MCF 10A (cell line): ENCODE data around the gene TNNC1. TPM values are rescaled to one million over a fixed set of nuclear protein-coding genes. Genes with fewer than 3 reads are reported as not detected.

ENCODE experiments used
- BruUV-seq: library from RNA; stranded (reverse); fragments of 400-500 nt; replicated peaks from 2 replicates; lab custom pipeline; 2021; lab: Mats Ljungman, UMichigan
- CTCF ChIA-PET: fragments of 300-600 bp; sonication (Branson Sonifier 250); formaldehyde crosslinking; extraction: SDS; loops from one replicate; lab custom pipeline; 2021; ENCODE audit warnings: antibody characterized with exemption, inconsistent platforms; lab: Yijun Ruan, JAX
- POLR2A ChIA-PET: fragments of 300-600, 350-650 bp; sonication (Branson Sonifier 250); formaldehyde crosslinking; extraction: SDS; loops from one replicate; lab custom pipeline; 2020; ENCODE audit warnings: antibody characterized with exemption, inconsistent platforms; lab: Yijun Ruan, JAX
- DNase-seq: peaks from one replicate; pipeline ENCODE4 v3.0.0-alpha.2; 2018; ENCODE audit not compliant: unreplicated experiment
- H3K27ac Mint-ChIP-seq: one replicate; pipeline ENCODE4 v1.8.0; 2022; ENCODE audit warnings: mild to moderate bottlenecking, low read depth, mixed read lengths; ENCODE audit not compliant: unreplicated experiment
- H3K27me3 Mint-ChIP-seq: one replicate; pipeline ENCODE4 v1.8.0; 2022; ENCODE audit warnings: mixed read lengths; ENCODE audit not compliant: insufficient read depth, unreplicated experiment
- H3K36me3 Mint-ChIP-seq: one replicate; pipeline ENCODE4 v1.8.0; 2022; ENCODE audit warnings: mild to moderate bottlenecking, moderate library complexity, mixed read lengths; ENCODE audit not compliant: insufficient read depth, unreplicated experiment
- H3K4me1 Mint-ChIP-seq: one replicate; pipeline ENCODE4 v1.8.0; 2022; ENCODE audit warnings: mixed read lengths; ENCODE audit not compliant: insufficient read depth, unreplicated experiment
- H3K4me3 Mint-ChIP-seq: one replicate; pipeline ENCODE4 v1.8.0; 2022; ENCODE audit warnings: mild to moderate bottlenecking, moderate library complexity, mixed read lengths; ENCODE audit not compliant: unreplicated experiment
- H3K9me3 Mint-ChIP-seq: one replicate; pipeline ENCODE4 v1.8.0; 2022; ENCODE audit warnings: mixed read lengths; ENCODE audit not compliant: unreplicated experiment
- intact Hi-C: fragments of 100-400 bp; cut with micrococcal nuclease; formaldehyde crosslinking; loops from 2 replicates; pipeline ENCODE4 v1.14.1; 2022
- total RNA-seq: library from RNA; stranded (reverse); gene quantifications from 2 replicates; pipeline ENCODE4 v1.2.3, GENCODE V29; 2022
- TF ChIP-seq, protein P1 (sequence below): fragments of 200-600 bp; IDR thresholded peaks from one replicate; pipeline ENCODE4 v1.8.0; 2022; ENCODE audit warnings: antibody characterized with exemption, mild to moderate bottlenecking; ENCODE audit not compliant: unreplicated experiment

Gene TNNC1
- total RNA-seq, 1 experiment from 2014 or later, result 0.61 TPM

DNA sequence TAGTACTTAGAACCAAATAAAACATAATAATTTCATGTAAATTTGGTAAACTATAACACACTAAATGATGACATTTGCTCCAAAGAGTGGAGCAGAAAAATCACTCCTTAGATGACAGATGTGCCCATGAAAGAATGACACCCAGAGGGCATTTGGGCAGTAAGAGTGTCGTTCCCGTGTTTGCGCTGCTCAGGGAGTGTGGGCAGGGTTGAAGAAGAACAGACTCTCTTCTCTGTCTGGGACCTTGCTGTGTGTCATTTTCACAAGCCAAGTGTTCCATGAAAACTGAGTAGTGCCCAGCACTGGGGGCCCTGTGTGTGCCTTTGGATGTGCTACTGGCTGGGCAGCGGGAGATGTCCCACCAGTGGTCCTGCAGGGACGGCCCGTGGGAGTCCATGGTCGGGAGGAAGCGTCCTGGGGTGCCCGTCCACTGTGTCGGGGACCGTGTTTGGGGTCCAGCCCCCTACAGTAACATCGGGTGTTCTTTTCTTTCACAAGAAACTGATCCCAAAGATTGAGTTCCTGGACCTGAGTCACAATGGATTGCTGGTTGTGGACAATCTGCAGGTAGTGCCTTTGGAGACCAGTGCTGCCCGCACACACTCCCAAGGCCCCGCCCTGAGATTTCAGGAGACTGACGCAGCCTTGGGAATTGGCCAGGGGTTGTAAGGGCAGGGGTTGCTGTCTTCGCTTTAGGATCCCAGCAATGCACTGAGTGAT is 23.4 kb upstream of the TNNC1 start:
- no peaks in the 10 kb centered on the region for H3K4me1 Mint-ChIP-seq
- DNase-seq, result no peak
- CTCF ChIA-PET, result no interaction called here
- peaks cover 68% of the 10 kb centered on the region for H3K36me3 Mint-ChIP-seq
- intact Hi-C loops, result loop anchor here (10.0 kb wide), 1 partner anchor 58 kb away; the partner anchor contains the start of genes NT5DC2 and UQCC5
- no peaks in the 10 kb centered on the region for H3K9me3 Mint-ChIP-seq
- no peak overlapping the region for H3K4me3 Mint-ChIP-seq
- no peaks in the 10 kb centered on the region for H3K27me3 Mint-ChIP-seq
- TF ChIP-seq, protein P1, sequence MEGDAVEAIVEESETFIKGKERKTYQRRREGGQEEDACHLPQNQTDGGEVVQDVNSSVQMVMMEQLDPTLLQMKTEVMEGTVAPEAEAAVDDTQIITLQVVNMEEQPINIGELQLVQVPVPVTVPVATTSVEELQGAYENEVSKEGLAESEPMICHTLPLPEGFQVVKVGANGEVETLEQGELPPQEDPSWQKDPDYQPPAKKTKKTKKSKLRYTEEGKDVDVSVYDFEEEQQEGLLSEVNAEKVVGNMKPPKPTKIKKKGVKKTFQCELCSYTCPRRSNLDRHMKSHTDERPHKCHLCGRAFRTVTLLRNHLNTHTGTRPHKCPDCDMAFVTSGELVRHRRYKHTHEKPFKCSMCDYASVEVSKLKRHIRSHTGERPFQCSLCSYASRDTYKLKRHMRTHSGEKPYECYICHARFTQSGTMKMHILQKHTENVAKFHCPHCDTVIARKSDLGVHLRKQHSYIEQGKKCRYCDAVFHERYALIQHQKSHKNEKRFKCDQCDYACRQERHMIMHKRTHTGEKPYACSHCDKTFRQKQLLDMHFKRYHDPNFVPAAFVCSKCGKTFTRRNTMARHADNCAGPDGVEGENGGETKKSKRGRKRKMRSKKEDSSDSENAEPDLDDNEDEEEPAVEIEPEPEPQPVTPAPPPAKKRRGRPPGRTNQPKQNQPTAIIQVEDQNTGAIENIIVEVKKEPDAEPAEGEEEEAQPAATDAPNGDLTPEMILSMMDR, result no peak
- POLR2A ChIA-PET, result no interaction called here
- H3K27ac Mint-ChIP-seq, result no peak overlapping the region
- no TSS peak for BruUV-seq

DNA sequence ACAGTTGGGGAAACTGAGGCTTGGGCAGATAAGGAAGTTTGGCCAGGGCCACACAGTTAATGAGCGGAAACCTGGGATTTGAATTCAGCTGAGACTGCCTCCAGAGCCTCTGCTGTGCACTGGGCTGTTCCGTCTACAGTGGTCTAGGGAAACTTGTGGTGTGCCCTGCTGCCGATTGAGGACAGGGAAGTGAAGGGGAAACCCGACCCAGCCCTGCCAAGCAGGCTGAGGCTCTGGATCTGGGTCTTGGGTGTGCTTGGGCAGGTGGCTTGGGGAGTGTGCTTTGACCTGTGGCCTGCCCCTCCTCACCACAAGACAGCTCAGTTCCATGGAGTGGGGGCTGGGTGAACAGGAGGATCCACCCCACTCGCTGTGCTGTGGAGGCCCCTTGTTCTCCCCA is 19.2 kb upstream of the TNNC1 start:
- Mint-ChIP-seq H3K4me1 (no peaks in the 10 kb centered on the region), H3K27ac (no peak overlapping the region), H3K36me3 (peaks cover 77% of the 10 kb centered on the region), H3K9me3 (no peaks in the 10 kb centered on the region), H3K4me3 (no peak overlapping the region), H3K27me3 (no peaks in the 10 kb centered on the region)
- TF ChIP-seq, protein P1, result no peak
- POLR2A ChIA-PET, result no interaction called here
- no peak for DNase-seq
- CTCF ChIA-PET, result interaction anchor here (0.5 to 1.9 kb wide), 4 partner anchors 9 to 45 kb away, joined by 3 to 10 read pairs (median 4); no protein-coding TSS in a partner anchor
- intact Hi-C loops, result loop anchor here (10.0 kb wide), 1 partner anchor 62 kb away; the partner anchor contains the start of genes NT5DC2 and UQCC5
- BruUV-seq, result no TSS peak

DNA sequence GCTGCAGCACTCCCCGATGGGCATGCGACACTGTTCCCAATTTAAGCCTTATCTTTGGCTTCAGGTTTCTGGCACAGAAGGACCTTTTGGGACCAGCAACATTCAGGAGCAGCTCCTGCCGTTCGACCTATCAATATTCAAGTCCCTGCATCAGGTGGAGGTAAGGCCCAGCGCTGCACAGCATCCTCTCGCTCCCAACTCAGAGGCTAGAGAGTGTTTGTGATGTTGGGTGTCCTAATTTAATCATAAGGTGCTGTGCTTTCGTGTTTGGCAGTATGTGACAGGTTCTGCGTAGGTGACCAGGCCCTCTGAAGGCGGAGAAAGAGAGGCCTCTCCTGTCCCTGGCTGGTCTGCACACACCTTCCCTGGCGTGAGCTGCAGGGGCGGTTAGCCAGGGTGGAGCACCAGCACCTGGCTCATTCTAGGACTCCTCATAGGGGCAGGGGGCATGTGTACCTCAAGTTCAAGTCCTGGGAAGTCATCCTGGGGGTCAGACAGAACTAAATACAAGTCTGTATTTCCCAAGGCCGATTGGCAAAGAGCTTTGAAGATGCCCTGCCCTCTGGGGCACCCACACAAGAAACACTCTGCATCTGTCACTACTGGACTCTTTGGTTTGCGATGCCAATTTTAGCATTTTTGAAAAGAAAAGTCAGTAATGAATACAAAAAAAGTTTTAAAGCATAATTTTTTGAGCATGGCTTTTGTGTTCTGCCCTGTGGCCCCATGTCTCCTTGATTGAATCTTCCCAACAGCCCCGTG is 18.6 kb upstream of the TNNC1 start:
- ChIA-PET POLR2A (no interaction called here), CTCF (interaction anchor here (0.5 to 2.0 kb wide), 10 partner anchors 10 to 1026 kb away, joined by 3 to 10 read pairs (median 4); no protein-coding TSS in a partner anchor)
- Mint-ChIP-seq H3K36me3 (peaks cover 74% of the 10 kb centered on the region), H3K4me3 (no peak overlapping the region), H3K27me3 (no peaks in the 10 kb centered on the region), H3K27ac (no peak overlapping the region), H3K9me3 (no peaks in the 10 kb centered on the region), H3K4me1 (no peaks in the 10 kb centered on the region)
- no TSS peak for BruUV-seq
- no peak for DNase-seq
- intact Hi-C loops, result loop anchor here (1.0 to 10.0 kb wide), 3 partner anchors 25 to 210 kb away; partner anchors contain the start of genes NT5DC2 and UQCC5
- TF ChIP-seq, protein P1, result no peak
